Measurements from ENCODE around the gene GPR68. TPM values are rescaled to one million over a fixed set of nuclear protein-coding genes. Genes with fewer than 3 reads are reported as not detected.

Gene GPR68, protein sequence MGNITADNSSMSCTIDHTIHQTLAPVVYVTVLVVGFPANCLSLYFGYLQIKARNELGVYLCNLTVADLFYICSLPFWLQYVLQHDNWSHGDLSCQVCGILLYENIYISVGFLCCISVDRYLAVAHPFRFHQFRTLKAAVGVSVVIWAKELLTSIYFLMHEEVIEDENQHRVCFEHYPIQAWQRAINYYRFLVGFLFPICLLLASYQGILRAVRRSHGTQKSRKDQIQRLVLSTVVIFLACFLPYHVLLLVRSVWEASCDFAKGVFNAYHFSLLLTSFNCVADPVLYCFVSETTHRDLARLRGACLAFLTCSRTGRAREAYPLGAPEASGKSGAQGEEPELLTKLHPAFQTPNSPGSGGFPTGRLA
- polyA plus RNA-seq (2.1 and 4.5 TPM in 2 replicates), polyA minus RNA-seq (3.2 and 5.0 TPM in 2 replicates)

DNA sequence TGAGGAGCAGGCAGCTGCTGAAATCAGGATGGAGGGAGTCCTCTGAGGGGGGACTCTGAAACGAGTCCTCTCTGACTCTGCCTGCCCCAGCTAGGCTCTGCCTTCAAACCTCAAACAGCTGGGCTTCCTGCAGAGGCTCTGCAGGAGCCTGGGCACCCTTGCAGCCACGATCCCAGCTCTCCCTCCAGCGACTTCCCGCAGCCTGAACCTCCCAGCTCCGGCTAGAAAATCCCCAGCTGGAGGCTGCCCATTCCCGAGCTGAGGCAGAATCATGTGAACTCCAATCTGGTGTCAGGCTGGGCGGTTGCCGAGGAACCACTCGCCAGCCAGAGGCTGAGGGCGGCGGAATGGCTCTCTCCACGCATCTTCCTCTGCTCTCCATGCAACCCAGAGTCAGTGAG, at the start of gene GPR68:
GPR68 (minus strand) TSS at position 204 of the 401 bp plus-strand sequence. CDS start 9,654 bp downstream, outside the sequence.
- peak within 1 kb of the TSS; percentile 52 for H3K4me3 ChIP-seq (ENCODE audit: low read length)

DNA sequence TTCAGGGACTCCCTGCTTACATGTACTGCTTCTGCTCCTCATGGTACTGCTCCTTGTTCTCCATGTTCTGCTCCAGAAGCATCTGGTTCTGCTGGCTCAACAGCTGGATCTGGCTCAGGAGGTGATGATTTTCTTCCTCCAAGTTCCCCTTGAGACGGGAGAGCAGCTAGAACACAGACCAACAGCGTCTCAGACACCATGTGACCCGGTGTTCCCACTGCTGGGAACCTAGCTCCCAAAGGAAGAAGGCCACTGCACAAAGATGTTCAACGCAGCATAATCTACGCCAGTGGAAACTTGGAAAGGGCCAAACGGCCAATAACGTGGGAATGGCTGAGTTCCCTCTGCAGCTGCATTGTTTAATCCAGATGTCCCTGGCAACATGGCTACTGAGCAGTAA, 49.6 kb upstream of the GPR68 start:
- H2AFZ ChIP-seq (ENCODE audit: low read depth, low read length), result no peak overlapping the region
- no peaks in the 10 kb centered on the region for H3K36me3 ChIP-seq (ENCODE audit: insufficient read depth, low read length)
- TF ChIP-seq REST (IDR thresholded peaks at IDR 0.05; ENCODE audit: borderline replicate concordance) (no peak), MXI1 (conservative IDR thresholded peaks at IDR 0.05; ENCODE audit: poor library complexity, severe bottlenecking) (no peak), RAD21 (conservative IDR thresholded peaks at IDR 0.05) (no peak)
- H4K20me1 ChIP-seq (ENCODE audit: insufficient read depth), result no peaks in the 10 kb centered on the region
- no peaks in the 10 kb centered on the region for H3K79me2 ChIP-seq (replicated peaks; ENCODE audit: insufficient read depth, low read length)
- no peaks in the 10 kb centered on the region for H3K9me3 ChIP-seq (ENCODE audit: low read length)
- H3K27me3 ChIP-seq (ENCODE audit: insufficient read depth, low read depth, low read length), result no peaks in the 10 kb centered on the region
- no peak overlapping the region for H3K4me2 ChIP-seq (ENCODE audit: low read length)
- no peaks in the 10 kb centered on the region for H3F3A ChIP-seq (ENCODE audit: insufficient read depth, low read length, poor library complexity, severe bottlenecking)
- no peaks in the 10 kb centered on the region for H3K9me2 ChIP-seq (ENCODE audit: insufficient read depth, low read length)
- H3K4me3 ChIP-seq (ENCODE audit: low read length), result no peak overlapping the region
- H3K9ac ChIP-seq (ENCODE audit: low read length), result no peak overlapping the region
- H3K27ac ChIP-seq (ENCODE audit: low read length), result no peak overlapping the region

More for the DNA sequence above, at the start of gene GPR68:
- no peaks in the 10 kb centered on the region for H3K79me2 ChIP-seq (replicated peaks; ENCODE audit: insufficient read depth, low read length)
- peak within 1 kb of the TSS; percentile 36 for H2AFZ ChIP-seq (ENCODE audit: low read depth, low read length)
- H3K9me3 ChIP-seq (ENCODE audit: low read length), result no peaks in the 10 kb centered on the region
- TF ChIP-seq EP300 (conservative IDR thresholded peaks at IDR 0.05; ENCODE audit: poor library complexity, severe bottlenecking) (no peak), SMC3 (conservative IDR thresholded peaks at IDR 0.05; ENCODE audit: poor library complexity) (peak; percentile 35), RAD21 (conservative IDR thresholded peaks at IDR 0.05) (peak; percentile 28), REST (IDR thresholded peaks at IDR 0.05; ENCODE audit: borderline replicate concordance) (no peak), MXI1 (conservative IDR thresholded peaks at IDR 0.05; ENCODE audit: poor library complexity, severe bottlenecking) (peak; percentile 26), POLR2AphosphoS5 (IDR thresholded peaks at IDR 0.05) (peak; percentile 43), TAF1 (IDR thresholded peaks at IDR 0.05; ENCODE audit: low read depth) (peak; percentile 25), EZH2 (IDR thresholded peaks at IDR 0.05; ENCODE audit: borderline replicate concordance, insufficient read depth, low read length, poor library complexity, severe bottlenecking) (no peak)
- TF ChIP-seq, protein P1, sequence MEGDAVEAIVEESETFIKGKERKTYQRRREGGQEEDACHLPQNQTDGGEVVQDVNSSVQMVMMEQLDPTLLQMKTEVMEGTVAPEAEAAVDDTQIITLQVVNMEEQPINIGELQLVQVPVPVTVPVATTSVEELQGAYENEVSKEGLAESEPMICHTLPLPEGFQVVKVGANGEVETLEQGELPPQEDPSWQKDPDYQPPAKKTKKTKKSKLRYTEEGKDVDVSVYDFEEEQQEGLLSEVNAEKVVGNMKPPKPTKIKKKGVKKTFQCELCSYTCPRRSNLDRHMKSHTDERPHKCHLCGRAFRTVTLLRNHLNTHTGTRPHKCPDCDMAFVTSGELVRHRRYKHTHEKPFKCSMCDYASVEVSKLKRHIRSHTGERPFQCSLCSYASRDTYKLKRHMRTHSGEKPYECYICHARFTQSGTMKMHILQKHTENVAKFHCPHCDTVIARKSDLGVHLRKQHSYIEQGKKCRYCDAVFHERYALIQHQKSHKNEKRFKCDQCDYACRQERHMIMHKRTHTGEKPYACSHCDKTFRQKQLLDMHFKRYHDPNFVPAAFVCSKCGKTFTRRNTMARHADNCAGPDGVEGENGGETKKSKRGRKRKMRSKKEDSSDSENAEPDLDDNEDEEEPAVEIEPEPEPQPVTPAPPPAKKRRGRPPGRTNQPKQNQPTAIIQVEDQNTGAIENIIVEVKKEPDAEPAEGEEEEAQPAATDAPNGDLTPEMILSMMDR (IDR thresholded peaks at IDR 0.05; ENCODE audit: poor library complexity, severe bottlenecking), result no peak
- no peaks in the 10 kb centered on the region for H3K27me3 ChIP-seq (ENCODE audit: insufficient read depth, low read depth, low read length)
- no peaks in the 10 kb centered on the region for H3K9me2 ChIP-seq (ENCODE audit: insufficient read depth, low read length)
- H4K20me1 ChIP-seq (ENCODE audit: insufficient read depth), result no peaks in the 10 kb centered on the region
- peak within 1 kb of the TSS; percentile 51 for H3K9ac ChIP-seq (ENCODE audit: low read length)
- H3K4me2 ChIP-seq (ENCODE audit: low read length), result no peak within 1 kb of the TSS
- peak within 1 kb of the TSS; percentile 61 for H3K27ac ChIP-seq (ENCODE audit: low read length)
- no peaks in the 10 kb centered on the region for H3K36me3 ChIP-seq (ENCODE audit: insufficient read depth, low read length)
- no peaks in the 10 kb centered on the region for H3F3A ChIP-seq (ENCODE audit: insufficient read depth, low read length, poor library complexity, severe bottlenecking)

All from neural cell (in vitro differentiated cells).